Ecto neural progenitor cell (in vitro differentiated cells): ENCODE results near the gene LRRN1.

Source experiments
- DNase-seq: peaks from one replicate; pipeline ENCODE4 v3.0.0-alpha.2; 2018; ENCODE audit warnings: low spot score

LRRN1 gene

DNA sequence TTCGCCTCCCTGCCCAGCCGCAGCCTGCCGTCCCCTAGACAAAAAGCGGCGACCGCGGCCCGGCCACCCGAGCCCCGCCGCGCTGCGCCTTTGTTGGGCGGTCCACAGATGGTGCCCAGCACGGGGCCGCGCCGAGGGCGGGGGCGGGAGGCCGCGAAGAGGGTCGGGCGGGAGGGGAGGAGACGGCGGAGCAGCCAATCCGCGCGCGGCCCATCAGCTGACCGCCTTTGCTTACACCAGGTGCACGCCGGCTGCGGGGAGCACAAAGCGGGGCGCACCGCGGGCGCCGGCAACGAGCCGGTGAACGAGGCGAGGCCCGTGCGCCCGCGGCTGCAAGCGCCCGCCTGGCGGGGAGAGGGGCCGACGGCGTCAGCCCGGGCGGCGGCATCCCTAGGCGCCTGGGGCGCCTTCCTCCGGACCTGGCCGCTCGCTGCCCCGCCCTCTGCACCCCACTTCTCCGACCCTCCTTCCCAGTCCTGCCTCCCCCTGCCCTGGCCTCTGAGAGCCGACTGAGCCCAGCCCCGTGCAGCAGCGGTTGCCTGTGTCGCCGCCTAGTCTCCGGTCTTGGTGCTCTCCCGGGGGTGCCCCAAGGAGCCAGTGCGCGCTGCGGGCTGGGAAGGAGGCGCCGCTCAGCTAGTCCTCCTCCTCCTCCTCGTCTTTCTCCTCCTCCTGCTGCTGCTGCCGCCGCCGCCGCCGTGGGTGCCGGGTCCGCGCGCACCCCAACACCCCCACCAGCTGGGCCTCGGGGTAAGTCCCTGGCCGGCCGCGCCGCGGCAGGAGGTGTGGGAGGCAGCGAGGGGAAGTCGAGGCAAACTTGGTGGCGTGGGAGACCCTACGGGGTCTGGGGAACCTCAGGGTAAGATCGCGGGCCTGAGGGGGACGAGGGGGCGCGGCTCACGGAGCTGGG is at the start of gene LRRN1:
TSS of gene LRRN1 (plus strand) at position 259 of the 907 bp plus-strand sequence. CDS start 45,211 bp downstream, outside the sequence.
- DNase-seq, result peak; percentile 95

DNA sequence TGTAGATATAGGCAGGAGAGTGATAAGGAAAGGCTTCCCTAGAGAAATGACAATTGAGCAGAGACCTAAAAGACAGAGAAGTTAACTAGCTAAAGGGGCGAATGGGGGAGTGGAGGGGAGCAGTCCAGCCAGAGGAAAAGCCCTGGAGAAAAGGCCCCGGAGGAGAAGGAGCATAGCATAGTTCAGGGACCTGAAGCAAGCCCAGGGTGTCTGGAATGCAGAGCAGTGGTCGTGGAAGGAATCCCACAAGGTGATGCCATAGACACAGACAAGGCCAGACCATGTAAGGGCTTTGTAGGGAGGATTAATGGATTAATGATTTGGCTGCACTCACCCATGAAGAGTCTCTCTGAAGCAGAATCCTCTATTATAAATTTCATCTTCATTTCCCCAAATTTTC is 45.8 kb upstream of the LRRN1 start:
- DNase-seq, result no peak

DNA sequence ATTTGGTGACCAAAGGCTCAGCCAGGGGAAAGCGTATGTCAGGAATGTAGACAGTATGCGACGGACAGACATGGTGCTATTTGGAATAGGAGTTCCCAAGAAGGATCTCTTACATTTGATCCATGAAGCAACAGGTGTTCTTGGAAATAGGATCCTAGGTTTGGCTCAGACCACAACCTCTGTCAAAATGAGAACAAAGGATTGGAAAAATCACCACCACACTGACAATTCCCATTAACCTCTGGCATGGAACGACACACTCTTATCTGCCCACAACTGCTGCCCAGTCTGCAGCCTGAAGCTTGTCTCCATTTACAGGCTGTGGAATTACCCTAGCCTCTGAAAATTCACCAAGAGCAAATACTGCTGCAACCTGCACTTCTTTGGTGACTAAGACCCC is 33.6 kb upstream of the LRRN1 start:
- DNase-seq, result no peak

DNA sequence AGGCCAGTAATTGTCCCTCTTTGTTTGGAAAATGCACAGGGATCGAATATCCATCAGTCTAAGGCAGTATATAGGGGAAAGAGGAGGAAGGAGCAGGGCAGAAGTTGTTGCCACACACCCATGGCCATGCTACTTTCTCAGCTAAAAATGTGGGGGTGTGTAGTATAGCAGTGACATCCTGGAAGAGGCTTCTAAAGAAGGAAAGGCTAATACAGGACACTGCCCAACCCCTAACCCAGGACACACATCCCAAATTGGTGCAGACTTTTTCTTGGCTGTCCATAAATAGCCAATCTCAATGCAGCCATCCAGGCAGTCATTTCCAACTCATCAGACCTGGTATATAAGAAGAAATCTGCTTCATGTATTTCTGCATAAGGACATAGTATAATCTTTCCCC is 33.1 kb upstream of the LRRN1 start:
- no peak for DNase-seq

DNA sequence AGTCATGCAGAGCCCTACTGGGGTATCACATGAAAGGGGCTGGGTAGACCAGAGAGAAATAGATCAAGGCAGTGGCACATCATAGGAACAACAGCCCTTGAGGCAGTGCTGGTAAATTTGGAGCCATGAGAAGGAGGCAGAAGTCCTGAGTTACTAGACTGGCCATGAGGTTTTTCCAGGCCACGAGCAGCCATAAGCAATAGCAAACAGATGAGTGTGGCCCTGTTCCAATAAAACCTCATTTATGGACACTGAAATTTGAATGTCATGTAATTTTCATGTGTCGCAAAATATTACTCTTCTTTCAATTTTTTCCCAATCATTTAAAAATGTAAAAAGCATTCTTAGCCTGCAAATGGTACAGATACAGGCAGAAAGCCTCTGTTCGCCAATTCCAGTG is 28.1 kb upstream of the LRRN1 start:
- DNase-seq, result no peak

DNA sequence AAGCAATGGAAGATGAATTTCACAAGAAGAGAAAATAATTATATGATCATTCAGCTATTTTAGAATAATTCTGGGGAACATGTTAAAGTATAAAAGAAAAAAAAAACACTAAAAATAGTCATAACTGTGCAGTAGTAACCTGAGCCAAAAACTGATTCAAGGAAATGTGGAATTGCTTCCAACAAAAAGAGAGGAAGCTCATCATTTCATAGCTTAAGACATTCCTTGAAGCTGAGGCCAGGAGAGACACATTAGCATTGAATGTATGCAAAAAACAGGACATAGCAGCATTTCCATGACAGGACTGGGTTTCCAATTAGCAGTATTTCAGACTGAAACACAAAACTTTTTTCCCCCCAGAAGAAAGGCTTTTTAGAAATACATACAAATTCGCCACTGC is 27.7 kb upstream of the LRRN1 start:
- no peak for DNase-seq

DNA sequence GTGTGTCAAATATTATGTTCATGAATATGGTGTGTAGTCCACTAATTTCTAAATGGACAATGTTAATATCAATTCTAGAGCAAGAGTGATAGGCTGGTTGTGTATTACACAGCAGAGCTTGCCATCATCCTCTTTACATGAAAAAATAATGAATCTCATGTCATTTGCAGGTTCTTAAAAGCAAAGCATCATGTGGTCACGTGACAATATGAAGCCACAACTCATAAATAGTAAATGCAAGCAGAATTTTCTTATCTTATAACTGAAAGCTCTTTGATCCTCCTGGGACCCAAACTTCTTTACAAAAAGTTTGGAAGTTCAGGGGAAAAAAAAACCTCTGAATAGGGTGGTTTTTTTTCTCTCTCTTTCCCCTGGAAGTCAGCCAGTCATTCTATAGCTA is 26.9 kb upstream of the LRRN1 start:
- DNase-seq, result no peak

DNA sequence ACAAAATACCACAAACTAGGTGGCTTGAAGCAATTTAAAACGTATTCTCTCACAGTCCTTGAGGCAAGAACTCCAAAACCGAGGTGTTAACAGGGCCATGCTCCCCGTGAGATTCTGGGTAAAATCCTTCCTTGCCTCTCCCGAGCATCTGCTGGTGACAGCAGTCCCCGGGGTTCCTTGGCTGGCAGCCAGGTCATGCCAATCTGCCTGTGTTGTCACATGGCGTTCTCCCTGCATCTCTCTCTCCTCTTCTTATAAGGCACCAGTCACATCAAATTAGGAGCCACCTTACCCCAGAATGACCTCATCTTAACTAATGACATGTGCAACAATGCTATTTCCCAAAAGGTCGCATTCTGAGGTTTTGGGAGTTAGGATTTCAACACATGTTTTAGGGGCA is 26.3 kb upstream of the LRRN1 start:
- no peak for DNase-seq

DNA sequence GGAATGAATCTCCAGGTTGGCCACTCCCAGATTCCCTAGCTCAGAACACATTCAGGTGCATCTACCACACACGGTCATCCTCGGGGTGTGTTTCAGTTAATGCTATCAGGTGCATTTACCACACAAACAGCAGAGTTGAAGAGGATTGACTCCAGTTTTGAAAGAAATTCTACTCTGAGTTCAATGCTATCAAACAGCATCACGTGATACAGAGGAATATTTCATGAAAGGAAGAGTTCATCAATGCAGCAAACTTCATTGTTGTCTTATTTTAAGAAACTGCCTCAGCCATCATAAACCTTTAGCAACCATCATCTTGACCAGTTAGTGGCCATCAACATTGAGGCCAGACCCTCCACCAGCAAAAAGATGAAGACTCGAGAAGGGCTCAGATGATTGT is 22.6 kb upstream of the LRRN1 start:
- DNase-seq, result no peak

DNA sequence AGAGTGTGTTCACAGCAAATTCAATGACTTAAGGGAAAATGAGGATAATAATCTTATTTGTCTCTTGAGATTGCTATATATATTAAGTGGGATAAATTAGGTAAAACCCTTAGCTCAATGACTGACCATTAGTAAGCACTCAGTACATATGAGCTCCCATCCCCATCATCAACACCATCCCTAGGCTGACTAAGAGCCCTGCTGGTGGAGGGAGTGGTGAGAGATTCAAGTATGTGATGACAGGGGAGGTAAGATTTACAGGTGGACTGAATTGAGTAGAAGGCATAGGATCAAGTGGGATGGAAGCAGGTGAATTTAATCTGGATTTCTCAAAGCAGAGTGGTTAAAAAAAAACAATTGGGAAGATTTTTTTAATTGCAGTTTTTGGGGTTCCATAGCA is 21.0 kb upstream of the LRRN1 start:
- no peak for DNase-seq

DNA sequence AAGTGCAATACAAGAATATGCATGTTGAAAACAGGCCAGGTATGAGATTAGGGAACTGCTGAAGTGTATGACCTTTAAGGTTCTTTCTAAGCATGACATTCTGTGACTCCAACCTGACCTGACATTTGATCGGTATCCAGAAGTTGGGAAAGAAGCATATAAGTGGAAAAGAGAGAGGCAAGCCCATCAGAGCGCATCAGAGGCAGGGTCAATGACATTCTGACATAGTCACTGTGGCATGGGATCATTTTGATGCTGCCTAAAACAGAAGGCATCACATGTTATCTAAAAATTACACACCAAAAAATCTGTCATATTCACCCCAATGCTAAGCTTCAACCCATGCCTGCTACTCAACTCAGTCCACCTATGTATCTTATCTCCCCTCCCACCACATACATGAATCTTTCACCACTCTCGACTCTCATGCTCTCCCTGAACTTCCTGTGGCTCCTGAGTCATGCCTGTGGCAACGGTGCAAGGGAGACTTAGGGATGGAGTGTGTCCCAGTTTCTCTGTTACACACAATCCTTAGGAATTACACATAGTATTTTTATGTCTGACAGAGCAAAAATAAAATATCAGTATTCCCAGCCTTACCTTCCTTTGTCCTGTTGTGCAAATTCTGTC is 20.5 kb upstream of the LRRN1 start:
- DNase-seq, result no peak

DNA sequence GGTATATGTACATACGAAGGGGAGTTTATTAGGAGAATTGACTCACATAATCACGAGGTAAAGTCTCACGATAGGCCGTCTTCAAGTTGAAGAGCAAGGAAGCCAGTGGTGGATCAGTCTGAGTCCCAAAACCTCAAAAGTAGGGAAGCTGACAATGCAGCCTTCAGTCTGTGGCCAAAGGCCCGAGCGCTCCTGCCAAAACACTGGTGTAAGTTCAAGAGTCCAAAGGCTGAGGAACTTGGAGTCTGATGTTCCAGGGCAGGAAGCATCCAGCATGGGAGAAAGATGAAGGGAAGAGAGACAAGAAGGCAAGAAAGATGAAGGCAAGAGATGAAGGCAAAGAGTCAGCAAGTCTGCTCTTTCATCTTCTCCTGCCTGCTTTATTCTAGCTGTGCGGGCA is 16.8 kb upstream of the LRRN1 start:
- DNase-seq, result no peak

DNA sequence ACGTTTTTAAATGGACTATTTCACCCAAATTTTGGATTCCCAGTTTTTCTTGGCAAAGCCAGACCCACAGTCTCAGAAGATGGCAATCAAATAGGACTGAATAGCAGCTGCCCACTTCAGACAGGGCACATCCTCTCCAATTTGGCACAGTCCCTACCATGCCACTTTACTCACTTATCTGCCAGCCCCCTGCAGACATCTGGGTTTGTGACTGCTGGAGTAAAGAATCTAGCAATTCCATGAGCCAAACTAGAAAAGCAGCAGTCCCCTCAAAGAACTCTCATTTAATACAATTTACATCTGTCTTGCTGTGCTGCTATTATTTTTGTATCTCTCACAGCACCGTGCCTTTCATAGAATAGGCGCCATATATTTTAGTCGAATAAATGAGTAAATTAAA is 16.0 kb upstream of the LRRN1 start:
- DNase-seq, result no peak

DNA sequence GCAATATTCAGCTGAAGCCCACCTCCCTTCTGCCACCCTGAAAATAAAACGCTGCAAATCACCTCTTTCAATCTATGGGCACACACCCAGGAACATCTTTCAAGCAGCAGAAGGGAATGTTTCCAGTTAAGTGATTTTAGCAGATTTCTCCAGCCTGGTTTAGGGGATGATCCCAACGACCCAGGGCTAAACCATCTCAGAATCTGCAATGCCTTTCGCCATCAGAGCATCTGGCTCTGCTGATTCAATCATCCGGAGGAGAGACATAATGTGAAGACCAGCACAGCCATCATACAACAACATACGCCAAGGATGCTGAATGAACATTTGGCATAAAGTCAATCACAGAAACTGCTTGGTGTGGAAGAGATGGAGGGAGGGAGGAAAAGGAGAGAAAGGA is 15.5 kb upstream of the LRRN1 start:
- DNase-seq, result no peak

DNA sequence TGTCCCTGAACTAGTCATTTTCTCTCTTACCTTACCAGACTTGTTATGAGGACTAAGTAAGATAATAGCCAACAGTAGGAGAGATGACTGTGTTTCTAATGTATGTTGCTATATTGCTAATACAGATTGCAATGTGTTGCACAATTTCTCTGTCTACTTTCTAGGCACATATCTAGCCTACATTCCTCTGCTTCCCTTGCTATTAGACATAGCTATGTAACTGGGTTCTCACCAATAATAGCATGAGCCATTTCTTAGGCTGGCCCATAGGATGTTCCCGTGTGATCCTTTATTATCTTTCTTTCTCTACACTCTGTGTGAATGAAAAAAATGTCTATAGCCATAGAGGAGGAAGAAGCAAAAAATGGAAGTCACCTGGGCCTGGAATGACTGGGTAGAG is 6.8 kb upstream of the LRRN1 start:
- DNase-seq, result no peak

DNA sequence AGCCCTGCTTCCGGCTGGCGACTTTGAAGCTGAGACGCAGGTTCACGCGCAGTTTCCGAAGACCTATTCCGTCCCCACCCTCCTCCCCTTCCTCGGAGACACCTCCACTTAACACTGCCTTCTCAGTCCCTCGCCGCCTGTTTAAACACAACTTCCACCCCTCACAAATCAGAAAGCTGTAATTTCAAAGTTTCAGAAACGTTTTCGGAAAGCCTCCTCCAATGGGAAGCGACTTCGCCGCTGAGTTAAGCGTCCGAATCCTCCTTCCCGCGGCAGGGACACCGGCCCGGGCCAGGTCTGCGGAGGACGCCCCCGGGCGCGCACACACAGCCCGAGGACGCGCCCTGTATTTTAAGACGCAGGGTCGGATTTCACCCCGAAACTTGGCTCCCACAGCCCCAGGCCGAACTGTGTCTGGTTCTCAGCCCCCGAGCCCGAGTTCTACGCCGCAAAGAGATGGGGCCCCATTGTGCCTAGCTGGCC is 559 bp upstream of the LRRN1 start:
- DNase-seq, result no peak

DNA sequence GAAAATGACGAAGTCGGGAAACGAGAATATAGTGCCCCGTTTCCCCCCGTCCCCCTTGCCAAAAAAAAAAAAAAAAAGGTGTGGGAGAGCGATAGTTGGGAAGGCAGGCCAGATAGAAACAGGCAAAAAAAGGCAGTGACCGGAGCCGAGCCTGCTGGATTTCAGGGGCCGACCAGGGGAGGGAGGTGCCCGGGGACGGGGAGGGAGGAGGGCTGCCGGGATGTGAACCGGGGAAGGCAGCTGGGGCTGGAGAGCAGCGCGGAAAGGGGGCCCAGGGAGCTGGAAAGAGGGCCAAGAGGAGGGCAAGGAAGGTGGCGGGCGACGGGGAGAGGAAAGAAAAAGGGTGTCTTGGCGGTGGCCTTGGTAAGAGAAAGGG is 837 bp downstream of the LRRN1 start:
- peak; percentile 63 for DNase-seq

DNA sequence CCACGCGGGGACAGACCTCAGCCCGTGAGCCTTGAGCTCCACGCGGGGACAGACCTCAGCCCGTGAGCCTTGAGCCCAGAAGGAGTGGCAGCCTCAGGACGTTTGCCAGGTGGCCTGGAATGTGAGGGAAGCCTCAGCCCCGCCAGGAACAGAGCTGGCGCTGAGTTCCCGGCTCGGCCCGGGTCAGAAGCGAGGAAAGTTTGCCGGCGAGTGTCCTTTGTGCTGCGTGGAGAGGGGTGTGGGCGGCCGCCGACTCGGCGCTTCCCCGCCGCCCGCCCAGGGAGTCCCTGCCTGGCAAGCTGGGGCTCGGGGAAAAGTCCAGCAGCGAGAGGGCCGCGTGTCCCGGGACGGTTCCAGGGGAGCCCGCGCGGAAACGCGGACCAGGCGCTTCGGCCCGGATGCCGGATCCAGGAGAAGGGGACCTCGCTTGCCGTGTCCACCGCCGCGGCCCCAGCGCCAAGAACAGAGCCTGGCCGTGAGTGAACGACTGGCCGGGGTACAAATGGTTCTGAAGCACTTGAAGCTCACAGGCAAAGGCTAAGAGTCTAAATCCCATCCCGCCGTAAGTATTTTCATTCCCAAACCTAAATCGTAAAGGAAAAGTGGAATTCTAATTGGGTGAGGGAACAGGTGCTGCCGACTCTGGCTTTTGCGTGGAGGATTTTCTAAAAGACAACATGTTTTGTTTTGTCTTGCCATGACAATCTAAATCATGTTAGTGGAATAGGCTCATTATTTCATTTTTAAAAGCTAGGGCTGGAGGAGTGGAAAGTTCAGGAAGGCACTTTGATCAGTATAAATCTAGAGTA is 1.7 kb downstream of the LRRN1 start:
- DNase-seq, result peak; percentile 64

DNA sequence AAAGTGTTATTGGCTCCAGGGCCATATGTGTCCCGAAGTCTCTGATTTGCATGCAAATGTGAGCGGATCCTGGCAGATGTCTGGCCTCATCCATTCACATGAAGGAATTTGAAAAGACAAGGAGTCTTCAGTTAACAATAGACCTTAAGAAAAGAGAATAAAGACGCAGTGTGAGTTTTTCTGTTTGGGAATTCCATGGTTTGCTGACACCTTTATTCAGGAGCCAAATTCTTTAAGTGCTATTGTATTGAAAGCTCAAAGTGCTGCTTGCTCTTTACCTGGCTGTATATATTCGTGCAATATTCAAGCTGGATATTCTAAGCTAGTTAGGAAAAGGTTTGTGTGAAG is 2.2 kb downstream of the LRRN1 start:
- DNase-seq, result no peak

DNA sequence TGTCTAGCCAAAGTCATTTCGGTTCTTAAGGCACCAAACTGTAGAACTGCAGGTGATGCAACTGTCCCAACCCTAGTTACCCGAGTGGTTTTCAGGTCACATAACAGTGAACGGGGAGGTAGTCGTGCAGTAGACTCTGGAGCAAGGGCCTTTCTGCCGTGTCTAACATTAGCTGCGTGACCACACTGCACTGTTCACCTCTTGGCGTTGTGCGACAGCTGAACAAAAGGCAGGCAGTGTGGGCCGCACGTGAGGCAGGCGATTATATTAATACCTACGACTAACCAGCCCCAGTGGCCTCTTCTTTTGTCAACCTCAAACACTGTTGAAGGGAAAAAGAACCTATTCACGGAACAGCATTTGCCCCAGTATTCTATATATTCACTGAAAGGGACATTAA is 2.8 kb downstream of the LRRN1 start:
- DNase-seq, result peak; percentile 58

DNA sequence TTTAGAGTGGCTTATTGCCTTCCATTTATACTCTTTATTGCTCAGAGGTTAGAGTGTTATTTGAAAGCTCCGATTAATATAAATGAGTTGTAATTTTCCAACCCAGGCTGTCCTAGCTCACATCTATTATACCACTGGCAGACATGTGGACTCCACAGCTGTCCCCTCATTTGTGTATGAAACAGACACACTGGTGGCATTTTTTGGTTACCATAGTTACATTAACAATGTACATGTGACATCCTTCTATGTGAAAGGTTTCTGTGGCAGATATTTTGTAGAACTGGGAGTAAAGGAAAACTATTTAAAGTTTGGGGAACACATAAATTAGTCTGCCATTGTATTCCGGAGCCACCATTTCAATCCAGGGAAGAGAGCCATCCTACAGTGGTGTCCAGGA is 5.3 kb downstream of the LRRN1 start:
- DNase-seq, result no peak

DNA sequence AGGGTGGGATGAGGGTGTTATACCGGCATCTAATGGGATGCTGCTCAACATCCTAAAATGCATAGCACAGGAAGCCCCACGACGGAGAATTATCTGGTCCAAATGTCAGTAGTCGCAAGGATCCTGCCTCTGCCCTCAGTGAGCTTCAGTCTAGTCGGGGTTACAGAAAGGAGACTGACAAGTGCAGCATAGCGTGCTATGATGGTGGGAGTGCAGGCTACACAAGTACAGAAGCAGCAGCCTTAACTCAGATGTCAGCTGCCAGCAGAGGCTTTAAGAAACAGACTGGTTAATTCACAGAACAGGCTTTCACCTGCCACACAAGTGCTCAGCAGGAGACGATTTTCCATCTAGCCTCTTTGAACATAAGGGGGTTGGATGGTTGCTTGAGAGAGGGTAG is 6.9 kb downstream of the LRRN1 start:
- no peak for DNase-seq

DNA sequence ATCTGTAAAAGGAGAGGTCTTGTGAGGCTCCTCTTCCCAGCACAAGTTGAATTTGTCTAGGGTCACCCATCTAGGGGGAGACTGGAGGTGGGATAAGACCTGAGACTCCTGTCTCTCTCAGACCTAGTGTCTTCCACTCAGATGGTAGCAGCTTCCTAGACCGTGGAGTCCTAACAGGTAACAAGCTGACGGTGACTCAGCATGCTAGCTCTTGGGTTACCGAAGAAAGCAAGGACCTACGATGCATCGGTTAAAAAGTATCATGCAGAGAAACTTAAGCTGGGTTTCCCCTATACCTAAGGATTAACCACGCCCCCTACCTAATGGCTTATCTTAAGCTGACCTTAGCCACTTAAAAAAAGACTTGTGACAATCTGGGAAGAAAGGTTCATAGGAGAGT is 7.6 kb downstream of the LRRN1 start:
- DNase-seq, result no peak
